Sigmoid colon (tissue), 7 donors: ENCODE results near the gene ATG101. TPM values are rescaled to one million over a fixed set of nuclear protein-coding genes. Genes with fewer than 3 reads are reported as not detected.

Experiments used
- DNase-seq: peaks from one replicate; pipeline ENCODE4 v3.0.0-alpha.2; 2019
- H3K27ac ChIP-seq, 4 donors: fragments of 200-600 bp; sonication (generic); one replicate each; pipeline ENCODE4 v1.5.1; 2016 to 2019; ENCODE audit warnings: mild to moderate bottlenecking in 1 of 4
- H3K27me3 ChIP-seq, 3 donors: fragments of 200-600 bp; sonication (generic); one replicate each; pipeline ENCODE4 v1.5.1; 2019; ENCODE audit warnings: mild to moderate bottlenecking in 1 of 3
- H3K36me3 ChIP-seq, 4 donors: fragments of 200-600 bp; sonication (generic); one replicate each; pipeline ENCODE4 v1.5.1; 2016 to 2019
- H3K4me1 ChIP-seq, 4 donors: fragments of 200-600 bp; sonication (generic); one replicate each; pipeline ENCODE4 v1.5.1; 2017 to 2019
- H3K4me3 ChIP-seq, 4 donors: fragments of 200-600 bp; sonication (generic); one replicate each; pipeline ENCODE4 v1.5.1; 2017 to 2019; ENCODE audit warnings: mild to moderate bottlenecking in 2 of 4, moderate library complexity in 1 of 4
- H3K9me3 ChIP-seq, 4 donors: fragments of 200-600 bp in 3 of 4; sonication (generic) in 3 of 4; one replicate each; pipeline versions ENCODE4 v1.5.1 to v1.6.1; 2013 to 2019
- EP300 ChIP-seq, 4 donors: sonication (generic); formaldehyde crosslinking; IDR thresholded peaks; one replicate each; pipeline ENCODE4 v1.6.1; 2017; ENCODE audit warnings: antibody characterized with exemption in 4 of 4
- POLR2A ChIP-seq, 2 donors: fragments of 450-650 bp; IDR thresholded peaks; one replicate each; pipeline ENCODE4 v1.6.1; 2016; ENCODE audit warnings: antibody characterized with exemption in 2 of 2, mild to moderate bottlenecking in 2 of 2, moderate library complexity in 2 of 2
- POLR2AphosphoS5 ChIP-seq, 4 donors: sonication (generic); formaldehyde crosslinking; IDR thresholded peaks; one replicate each; pipeline ENCODE4 v1.6.1; 2017; ENCODE audit warnings: antibody characterized with exemption in 4 of 4
- WGBS, 2 donors: extraction: QIAGEN DNeasy Blood & Tissue Kit; methylation state at CpG; one replicate each; pipeline ENCODE4 v1.1.7; 2013; 5-methylcytosine and 5-hydroxymethylcytosine counted together
- intact Hi-C: fragments of 100-400 bp; cut with DNase I; formaldehyde crosslinking; loops from one replicate; pipeline ENCODE4 v1.15.1; 2023
- polyA plus RNA-seq, 3 donors: library from polyadenylated mRNA; stranded (reverse); fragments of 200-250 nt; gene quantifications; one replicate each; pipeline ENCODE4 v1.2.3, GENCODE V29; 2013
- total RNA-seq, 4 donors: library from RNA; depleted of rRNA; stranded (reverse); fragments of >200 nt; gene quantifications; one replicate each; pipeline ENCODE4 v1.1.0, GENCODE V29; 2016
- TF ChIP-seq, protein P1 (sequence below), 4 experiments: fragments of 450-650 bp in 3 of 4; fragments of 200-600 bp in 1 of 4; IDR thresholded peaks; one replicate each; pipeline ENCODE4 v1.5.1; 2016 to 2019; ENCODE audit warnings: antibody characterized with exemption in 4 of 4, mild to moderate bottlenecking in 3 of 4, moderate library complexity in 2 of 4
- donor health status: healthy with polysubstance abuse.
- donor health status: Bipolar disorder and iron deficiency.
- donor health status: healthy.

The ATG101 gene
- total and polyA plus RNA-seq, 7 donors: 30.2 to 64.5 (median 48.7) TPM

DNA sequence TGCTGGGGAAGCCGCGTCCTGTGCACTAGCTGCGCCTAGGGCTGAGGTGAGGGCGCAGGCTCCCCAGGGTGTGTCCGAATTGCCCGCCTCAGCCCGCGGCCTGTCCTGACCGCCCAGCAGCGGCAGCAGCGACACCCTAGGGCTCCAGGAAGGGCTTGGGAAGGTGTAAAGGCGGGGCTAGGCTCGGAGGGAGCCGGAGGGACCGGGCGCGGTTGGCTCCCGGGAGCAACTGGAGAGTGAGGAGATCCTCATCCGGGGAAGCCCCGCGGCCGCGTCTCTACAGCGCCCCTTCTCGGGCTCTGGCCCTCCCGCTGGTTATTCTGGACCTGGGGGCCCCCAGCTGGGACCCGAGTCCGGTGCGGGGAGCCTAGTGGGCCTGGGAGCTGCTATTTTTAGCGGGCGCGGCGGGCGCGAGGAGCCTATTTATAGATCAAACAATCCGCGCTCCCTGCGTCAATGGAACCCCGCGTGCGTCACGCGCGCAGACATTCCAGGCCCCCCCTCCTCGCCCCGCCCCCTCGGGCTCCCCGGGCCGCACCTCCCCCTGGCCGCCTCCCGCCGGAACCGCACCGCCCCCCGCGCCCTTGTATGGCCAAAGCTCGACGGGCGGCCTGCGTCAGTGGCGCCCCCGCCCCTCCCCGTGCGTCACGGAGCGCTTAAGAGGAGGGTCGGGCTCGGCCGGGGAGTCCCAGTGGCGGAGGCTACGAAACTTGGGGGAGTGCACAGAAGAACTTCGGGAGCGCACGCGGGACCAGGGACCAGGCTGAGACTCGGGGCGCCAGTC, 18.8 kb upstream of the ATG101 start, which contains the start of gene NR4A1:
Gene NR4A1, plus strand, starts transcription at position 685 of the 784 bp plus-strand sequence. CDS start 2,887 bp downstream, outside the sequence.
- Histone ChIP-seq H3K4me1 (peaks cover 0 to 66% (median 57%) of the 10 kb centered on the region in 4 donors), H3K9me3 (no peaks in the 10 kb centered on the region), H3K4me3 (peak within 1 kb of the TSS; percentile 67 to 77 (median 68)), H3K27me3 (no peaks in the 10 kb centered on the region), H3K36me3 (peaks cover under 1 to 13% (median 10%) of the 10 kb centered on the region in 4 donors), H3K27ac (peak within 1 kb of the TSS; percentile 94 to 100 (median 96))
- DNase-seq: peak; percentile 100
- intact Hi-C loops: loop anchor here (2.0 kb wide), 1 partner anchor 18 kb away; no protein-coding TSS in a partner anchor
- TF ChIP-seq, protein P1, sequence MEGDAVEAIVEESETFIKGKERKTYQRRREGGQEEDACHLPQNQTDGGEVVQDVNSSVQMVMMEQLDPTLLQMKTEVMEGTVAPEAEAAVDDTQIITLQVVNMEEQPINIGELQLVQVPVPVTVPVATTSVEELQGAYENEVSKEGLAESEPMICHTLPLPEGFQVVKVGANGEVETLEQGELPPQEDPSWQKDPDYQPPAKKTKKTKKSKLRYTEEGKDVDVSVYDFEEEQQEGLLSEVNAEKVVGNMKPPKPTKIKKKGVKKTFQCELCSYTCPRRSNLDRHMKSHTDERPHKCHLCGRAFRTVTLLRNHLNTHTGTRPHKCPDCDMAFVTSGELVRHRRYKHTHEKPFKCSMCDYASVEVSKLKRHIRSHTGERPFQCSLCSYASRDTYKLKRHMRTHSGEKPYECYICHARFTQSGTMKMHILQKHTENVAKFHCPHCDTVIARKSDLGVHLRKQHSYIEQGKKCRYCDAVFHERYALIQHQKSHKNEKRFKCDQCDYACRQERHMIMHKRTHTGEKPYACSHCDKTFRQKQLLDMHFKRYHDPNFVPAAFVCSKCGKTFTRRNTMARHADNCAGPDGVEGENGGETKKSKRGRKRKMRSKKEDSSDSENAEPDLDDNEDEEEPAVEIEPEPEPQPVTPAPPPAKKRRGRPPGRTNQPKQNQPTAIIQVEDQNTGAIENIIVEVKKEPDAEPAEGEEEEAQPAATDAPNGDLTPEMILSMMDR (IDR thresholded peaks at IDR 0.05): no peak
- TF ChIP-seq POLR2AphosphoS5 (IDR thresholded peaks at IDR 0.05) (peak; percentile 100), EP300 (IDR thresholded peaks at IDR 0.05) (peak; percentile 95 to 100 (median 98)), POLR2A (IDR thresholded peaks at IDR 0.05) (peak; percentile 98)
- 0 to 1% methylated on average over 77 of the region's 77 CpGs for WGBS, 2 donors

DNA sequence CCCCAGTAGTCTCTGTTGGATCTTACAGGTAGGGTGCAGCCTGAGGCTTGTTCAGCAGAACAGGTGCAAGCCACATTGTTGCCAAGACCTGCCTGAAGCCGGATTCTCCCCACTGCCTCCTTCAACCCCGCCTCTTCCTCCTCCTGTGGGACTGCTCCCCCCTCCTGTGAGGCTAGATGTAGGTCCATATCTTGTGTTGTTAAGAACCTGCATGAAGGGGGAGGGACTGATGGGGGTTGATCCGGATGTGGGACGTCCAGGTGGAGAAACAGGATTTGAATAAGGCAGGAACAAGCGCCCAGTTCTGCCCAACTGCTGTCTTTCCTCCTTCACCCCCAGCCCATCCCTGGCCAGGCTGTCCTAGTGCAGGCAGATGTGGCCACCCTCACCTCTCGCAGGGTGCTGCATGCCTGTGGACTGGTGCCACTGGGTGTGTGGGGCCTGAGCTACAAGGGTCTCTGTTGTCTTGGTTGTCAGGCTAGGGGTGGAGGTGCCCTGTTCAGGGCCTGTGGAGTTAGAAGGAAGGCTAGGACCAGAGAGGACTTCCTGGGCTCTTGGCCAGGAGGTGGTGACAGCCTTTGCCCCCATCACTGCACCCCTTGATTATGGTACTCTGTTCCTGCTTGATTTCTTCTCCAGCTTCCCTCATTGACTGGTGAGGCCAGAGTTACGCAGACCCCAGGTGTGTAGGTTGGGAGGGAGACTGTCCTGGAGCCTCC, 17.2 kb upstream of the ATG101 start:
- intact Hi-C loops: no loop called here
- DNase-seq: peak; percentile 82
- Histone ChIP-seq H3K27ac (peak overlapping the region; percentile 94 to 100 (median 96)), H3K9me3 (no peaks in the 10 kb centered on the region), H3K4me3 (peak overlapping the region; percentile 67 to 77 (median 68)), H3K27me3 (no peaks in the 10 kb centered on the region), H3K36me3 (peaks cover 3 to 17% (median 13%) of the 10 kb centered on the region in 4 donors), H3K4me1 (peaks cover 0 to 73% (median 61%) of the 10 kb centered on the region in 4 donors)
- TF ChIP-seq POLR2AphosphoS5 (IDR thresholded peaks at IDR 0.05) (peak; percentile 40 to 65 (median 48)), POLR2A (IDR thresholded peaks at IDR 0.05) (no peak), EP300 (IDR thresholded peaks at IDR 0.05) (no peak)
- TF ChIP-seq, protein P1 (IDR thresholded peaks at IDR 0.05): no peak
- WGBS, 2 donors: 23 to 59% methylated on average over 7 of the region's 7 CpGs

DNA sequence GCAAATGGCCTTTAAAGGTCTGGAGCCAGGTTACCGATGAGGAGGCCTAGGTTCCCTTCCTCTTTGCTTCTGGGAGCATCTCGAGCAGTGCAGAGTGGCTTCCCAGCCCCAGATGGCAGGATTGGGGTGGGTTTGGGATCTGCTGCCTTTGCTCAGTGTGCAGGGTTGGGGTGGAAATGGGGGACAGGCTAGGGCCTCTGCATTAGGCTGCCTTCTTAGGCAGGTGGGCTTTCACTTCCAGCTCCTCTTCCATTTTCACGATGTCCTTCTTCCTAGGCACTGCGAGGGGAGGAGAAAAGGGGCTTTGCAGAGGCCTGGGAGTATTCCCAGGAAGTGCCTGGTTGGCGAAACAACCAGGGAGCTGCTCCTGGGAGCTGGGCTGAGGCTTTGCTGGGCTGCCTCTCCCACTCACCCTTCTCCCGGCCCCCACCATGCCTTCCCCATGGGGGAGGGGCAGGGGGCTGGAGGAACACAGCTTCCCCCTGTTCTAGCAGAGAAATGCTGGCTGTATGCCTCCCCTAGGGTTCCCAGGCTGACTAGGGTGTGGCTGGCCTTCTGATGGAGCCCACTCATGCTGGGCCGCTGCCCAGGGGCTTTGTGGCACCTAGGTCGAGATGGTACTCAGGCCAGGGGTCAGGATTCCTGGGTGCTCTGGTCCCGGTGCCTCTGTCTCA, 16.1 kb upstream of the ATG101 start:
- Histone ChIP-seq H3K9me3 (no peaks in the 10 kb centered on the region), H3K27me3 (no peaks in the 10 kb centered on the region), H3K27ac (peak overlapping the region; percentile 94 to 100 (median 96)), H3K4me1 (peaks cover 0 to 73% (median 65%) of the 10 kb centered on the region in 4 donors), H3K4me3 (peak overlapping the region; percentile 67 to 77 (median 68)), H3K36me3 (peaks cover 3 to 26% (median 17%) of the 10 kb centered on the region in 4 donors)
- TF ChIP-seq, protein P1 (IDR thresholded peaks at IDR 0.05): no peak
- TF ChIP-seq POLR2A (IDR thresholded peaks at IDR 0.05) (peak; percentile 9 to 18), POLR2AphosphoS5 (IDR thresholded peaks at IDR 0.05) (peak in 3 of 4 donors; percentile 30 to 52 (median 42))
- DNase-seq: peak; percentile 85
- WGBS, 2 donors: 84 to 85% methylated on average over 9 of the region's 9 CpGs
- intact Hi-C loops: no loop called here

DNA sequence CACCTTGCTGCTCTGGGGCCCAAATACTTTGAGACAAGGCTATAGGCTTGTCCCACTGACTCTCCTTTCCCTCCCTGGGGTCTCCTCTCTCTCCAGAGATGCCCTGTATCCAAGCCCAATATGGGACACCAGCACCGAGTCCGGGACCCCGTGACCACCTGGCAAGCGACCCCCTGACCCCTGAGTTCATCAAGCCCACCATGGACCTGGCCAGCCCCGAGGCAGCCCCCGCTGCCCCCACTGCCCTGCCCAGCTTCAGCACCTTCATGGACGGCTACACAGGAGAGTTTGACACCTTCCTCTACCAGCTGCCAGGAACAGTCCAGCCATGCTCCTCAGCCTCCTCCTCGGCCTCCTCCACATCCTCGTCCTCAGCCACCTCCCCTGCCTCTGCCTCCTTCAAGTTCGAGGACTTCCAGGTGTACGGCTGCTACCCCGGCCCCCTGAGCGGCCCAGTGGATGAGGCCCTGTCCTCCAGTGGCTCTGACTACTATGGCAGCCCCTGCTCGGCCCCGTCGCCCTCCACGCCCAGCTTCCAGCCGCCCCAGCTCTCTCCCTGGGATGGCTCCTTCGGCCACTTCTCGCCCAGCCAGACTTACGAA, 15.4 kb upstream of the ATG101 start:
- DNase-seq: peak; percentile 84
- intact Hi-C loops: no loop called here
- Histone ChIP-seq H3K36me3 (peaks cover 3 to 32% (median 17%) of the 10 kb centered on the region in 4 donors), H3K27me3 (no peaks in the 10 kb centered on the region), H3K4me1 (peaks cover 0 to 75% (median 67%) of the 10 kb centered on the region in 4 donors), H3K9me3 (no peaks in the 10 kb centered on the region), H3K4me3 (peak overlapping the region; percentile 67 to 77 (median 68)), H3K27ac (peak overlapping the region; percentile 94 to 100 (median 96))
- TF ChIP-seq POLR2AphosphoS5 (IDR thresholded peaks at IDR 0.05) (peak in 3 of 4 donors; percentile 8 to 58 (median 44)), POLR2A (IDR thresholded peaks at IDR 0.05) (no peak)
- WGBS, 2 donors: 92 to 93% methylated on average over 21 of the region's 21 CpGs
